Measurements from ENCODE around the gene BPIFA2.

BPIFA2 gene

DNA sequence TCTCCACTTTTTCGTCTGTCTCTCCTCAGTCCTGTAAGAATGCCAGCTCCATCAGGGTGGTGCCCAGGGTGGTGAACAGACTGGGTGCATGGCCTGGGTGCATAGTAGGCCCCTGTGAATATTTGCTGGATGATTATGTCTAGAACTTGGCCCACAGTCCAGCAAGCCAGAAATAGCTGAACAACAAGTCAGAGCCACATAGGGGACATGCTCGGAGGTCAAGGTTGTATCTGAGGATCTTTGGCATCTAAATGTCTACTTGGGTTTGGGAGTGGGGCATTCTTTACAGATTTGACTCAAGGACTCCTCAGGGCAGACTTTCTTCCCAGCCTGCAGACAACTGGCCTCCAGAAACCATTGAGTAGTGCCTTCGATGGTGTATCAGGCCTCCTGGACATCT is 31.1 kb downstream of the BPIFA2 start:
- Histone ChIP-seq H3K27me3 (ENCODE audit: control insufficient read depth, insufficient read depth, low read length) (no peaks in the 10 kb centered on the region), H3K36me3 (ENCODE audit: control insufficient read depth, insufficient read depth, low read length) (no peaks in the 10 kb centered on the region), H3K9me3 (ENCODE audit: control insufficient read depth, insufficient read depth, low read length) (no peaks in the 10 kb centered on the region), H3K4me1 (ENCODE audit: control insufficient read depth, insufficient read depth, low read length) (no peaks in the 10 kb centered on the region), H3K27ac (ENCODE audit: low read depth, low read length) (no peak overlapping the region), H3K4me3 (ENCODE audit: low read depth, low read length) (no peak overlapping the region), H3K9ac (ENCODE audit: low read depth, low read length) (no peak overlapping the region)

DNA sequence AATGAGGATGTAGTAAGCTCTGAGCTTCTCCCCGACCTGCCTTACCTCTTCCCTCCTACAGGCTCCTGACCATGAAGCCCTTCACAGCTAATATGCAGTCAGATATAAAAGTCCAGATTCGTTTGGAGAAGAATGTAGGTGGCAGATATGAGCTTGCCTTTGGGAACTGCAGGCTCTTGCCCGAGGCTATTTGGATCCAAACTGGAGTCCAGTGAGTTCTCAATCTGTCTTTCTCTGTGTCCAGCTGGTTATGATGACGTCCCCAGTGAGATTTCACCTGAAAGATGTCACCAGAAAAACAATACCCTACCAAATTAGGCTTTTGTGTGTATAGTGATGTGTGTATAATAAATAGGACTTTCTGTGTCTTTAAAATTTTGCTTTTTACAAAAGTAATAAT is 34.5 kb downstream of the BPIFA2 start:
- Histone ChIP-seq H3K4me1 (ENCODE audit: control insufficient read depth, insufficient read depth, low read length) (no peaks in the 10 kb centered on the region), H3K9ac (ENCODE audit: low read depth, low read length) (no peak overlapping the region), H3K4me3 (ENCODE audit: low read depth, low read length) (no peak overlapping the region), H3K27me3 (ENCODE audit: control insufficient read depth, insufficient read depth, low read length) (no peaks in the 10 kb centered on the region), H3K9me3 (ENCODE audit: control insufficient read depth, insufficient read depth, low read length) (no peaks in the 10 kb centered on the region), H3K36me3 (ENCODE audit: control insufficient read depth, insufficient read depth, low read length) (no peaks in the 10 kb centered on the region), H3K27ac (ENCODE audit: low read depth, low read length) (no peak overlapping the region)

DNA sequence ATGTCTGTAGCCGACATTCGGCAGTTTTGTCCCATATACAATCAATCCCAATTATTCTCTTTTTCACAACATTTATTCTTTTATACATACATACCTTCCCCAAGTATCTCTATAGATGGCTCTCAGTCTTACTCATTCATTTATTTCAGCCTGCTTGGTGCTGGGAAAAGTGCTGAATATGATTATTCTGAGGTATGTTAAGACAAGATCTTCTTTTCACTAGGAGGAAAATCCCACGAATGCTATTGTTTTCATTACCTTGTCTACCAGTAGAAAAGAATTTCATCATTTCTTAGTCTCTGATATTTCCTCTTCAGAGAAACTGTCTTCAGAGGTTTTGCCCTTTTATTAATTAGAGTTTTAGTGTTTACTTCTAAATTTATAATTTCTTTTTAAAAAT is 35.5 kb downstream of the BPIFA2 start:
- Histone ChIP-seq H3K9ac (ENCODE audit: low read depth, low read length) (no peak overlapping the region), H3K4me1 (ENCODE audit: control insufficient read depth, insufficient read depth, low read length) (no peaks in the 10 kb centered on the region), H3K9me3 (ENCODE audit: control insufficient read depth, insufficient read depth, low read length) (no peaks in the 10 kb centered on the region), H3K27ac (ENCODE audit: low read depth, low read length) (no peak overlapping the region), H3K4me3 (ENCODE audit: low read depth, low read length) (no peak overlapping the region), H3K27me3 (ENCODE audit: control insufficient read depth, insufficient read depth, low read length) (no peaks in the 10 kb centered on the region), H3K36me3 (ENCODE audit: control insufficient read depth, insufficient read depth, low read length) (no peaks in the 10 kb centered on the region)

DNA sequence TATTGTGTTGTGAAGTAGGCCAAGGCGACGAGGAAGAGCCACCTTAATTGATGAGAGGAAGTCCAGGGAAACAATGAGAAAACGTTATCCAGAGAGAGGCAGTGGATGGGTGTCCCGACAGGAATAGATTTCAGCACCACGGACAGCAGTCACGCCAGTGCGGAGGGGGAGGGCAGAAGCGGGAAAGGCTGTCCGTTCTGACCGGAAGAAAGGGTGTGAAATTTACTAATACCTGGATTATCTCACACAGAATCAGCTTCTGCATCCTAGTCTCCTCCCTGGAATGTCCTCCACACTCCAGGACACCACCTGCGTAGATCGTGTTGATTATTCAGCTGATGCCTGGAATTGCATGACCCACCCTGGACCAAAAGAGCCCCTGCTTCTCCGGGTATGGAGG is 41.8 kb downstream of the BPIFA2 start:
- Histone ChIP-seq H3K27me3 (ENCODE audit: control insufficient read depth, insufficient read depth, low read length) (no peaks in the 10 kb centered on the region), H3K4me3 (ENCODE audit: low read depth, low read length) (no peak overlapping the region)

DNA sequence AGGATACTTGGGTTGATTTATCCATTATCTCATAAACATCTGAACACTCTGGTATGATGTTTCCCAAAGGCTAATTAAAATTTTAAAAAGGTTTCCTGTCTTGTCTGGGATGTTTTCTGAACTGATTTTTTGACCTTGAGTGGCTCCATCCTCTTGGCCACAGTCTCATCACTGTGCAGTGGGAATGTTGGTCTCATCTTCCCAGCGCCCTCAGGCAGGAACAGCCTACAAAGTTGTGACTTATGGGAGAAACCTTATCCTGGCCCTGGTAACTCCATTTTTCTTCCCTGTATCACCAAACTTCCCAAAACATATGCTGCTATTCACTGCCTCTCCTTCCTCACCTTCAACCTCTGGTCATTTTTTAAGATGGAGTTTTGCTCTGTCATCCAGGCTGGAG is 42.4 kb downstream of the BPIFA2 start:
- Histone ChIP-seq H3K27ac (ENCODE audit: low read depth, low read length) (no peak overlapping the region), H3K27me3 (ENCODE audit: control insufficient read depth, insufficient read depth, low read length) (no peaks in the 10 kb centered on the region), H3K4me1 (ENCODE audit: control insufficient read depth, insufficient read depth, low read length) (no peaks in the 10 kb centered on the region), H3K36me3 (ENCODE audit: control insufficient read depth, insufficient read depth, low read length) (no peaks in the 10 kb centered on the region), H3K9me3 (ENCODE audit: control insufficient read depth, insufficient read depth, low read length) (no peaks in the 10 kb centered on the region), H3K4me3 (ENCODE audit: low read depth, low read length) (no peak overlapping the region), H3K9ac (ENCODE audit: low read depth, low read length) (no peak overlapping the region)

More for the DNA sequence above, 41.8 kb downstream of the BPIFA2 start:
- Histone ChIP-seq H3K27ac (ENCODE audit: low read depth, low read length) (no peak overlapping the region), H3K36me3 (ENCODE audit: control insufficient read depth, insufficient read depth, low read length) (no peaks in the 10 kb centered on the region), H3K4me1 (ENCODE audit: control insufficient read depth, insufficient read depth, low read length) (no peaks in the 10 kb centered on the region), H3K9me3 (ENCODE audit: control insufficient read depth, insufficient read depth, low read length) (no peaks in the 10 kb centered on the region), H3K9ac (ENCODE audit: low read depth, low read length) (no peak overlapping the region)

DNA sequence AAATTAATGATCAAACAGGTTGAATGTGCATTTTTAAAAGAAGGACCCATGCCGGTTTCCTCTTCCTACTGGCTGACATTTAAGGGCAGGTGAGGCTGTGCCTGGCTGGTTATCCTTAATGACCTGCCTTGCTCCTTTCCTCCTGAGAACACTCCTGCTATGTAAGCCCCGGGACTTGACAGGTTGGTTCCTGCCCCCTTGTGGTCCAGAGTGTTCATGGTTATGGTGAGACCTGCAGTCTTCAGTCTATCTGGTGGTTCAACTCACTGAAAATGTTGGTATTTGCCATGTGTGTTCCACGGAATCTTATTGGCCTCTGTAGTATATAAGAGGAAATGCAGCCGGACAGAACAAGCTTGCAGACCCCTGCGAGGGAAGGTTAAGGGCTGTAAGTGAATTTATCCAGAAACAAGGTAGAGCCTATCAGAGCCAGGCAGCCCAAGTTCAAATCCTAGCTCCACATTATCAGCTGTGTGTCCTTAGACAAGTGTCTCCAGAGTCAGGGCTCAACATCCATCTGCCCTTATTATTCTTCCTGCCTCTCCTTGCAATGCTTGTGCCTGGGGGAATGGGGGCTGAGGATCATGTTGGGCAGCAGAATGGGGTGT is 44.0 kb downstream of the BPIFA2 start:
- no peak overlapping the region for H3K27ac ChIP-seq (ENCODE audit: low read depth, low read length)
- no peaks in the 10 kb centered on the region for H3K36me3 ChIP-seq (ENCODE audit: control insufficient read depth, insufficient read depth, low read length)
- no peaks in the 10 kb centered on the region for H3K9me3 ChIP-seq (ENCODE audit: control insufficient read depth, insufficient read depth, low read length)
- no peak overlapping the region for H3K4me3 ChIP-seq (ENCODE audit: low read depth, low read length)
- no peaks in the 10 kb centered on the region for H3K27me3 ChIP-seq (ENCODE audit: control insufficient read depth, insufficient read depth, low read length)
- H3K4me1 ChIP-seq (ENCODE audit: control insufficient read depth, insufficient read depth, low read length) = no peaks in the 10 kb centered on the region
- no peak overlapping the region for H3K9ac ChIP-seq (ENCODE audit: low read depth, low read length)

DNA sequence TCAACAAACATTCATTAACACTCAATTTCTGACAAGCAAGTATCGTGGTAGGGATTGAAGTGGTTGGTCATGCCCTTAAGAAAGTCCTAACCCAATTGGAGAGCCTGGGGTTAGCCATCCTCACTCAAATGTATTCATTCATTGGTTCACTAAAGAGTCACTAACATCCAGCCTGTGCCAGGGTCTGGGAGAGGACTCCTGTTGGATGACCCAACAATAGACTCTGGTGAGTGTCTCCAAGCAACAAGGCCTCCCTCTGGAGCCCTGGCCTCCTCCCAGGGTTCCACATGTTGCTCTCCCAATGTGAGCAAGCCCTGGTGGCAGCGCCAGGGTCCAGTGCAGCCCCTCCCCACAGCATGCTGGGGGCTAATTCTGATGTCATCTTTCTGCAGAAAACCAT is 49.1 kb downstream of the BPIFA2 start, which contains the start of gene BPIFA3:
BPIFA3 (plus strand) TSS at position 301 of the 400 bp plus-strand sequence. CDS start 185 bp downstream, outside the sequence.
- H3K27ac ChIP-seq (ENCODE audit: low read depth, low read length) = no peak within 1 kb of the TSS
- no peaks in the 10 kb centered on the region for H3K36me3 ChIP-seq (ENCODE audit: control insufficient read depth, insufficient read depth, low read length)
- no peak within 1 kb of the TSS for H3K4me3 ChIP-seq (ENCODE audit: low read depth, low read length)
- H3K4me1 ChIP-seq (ENCODE audit: control insufficient read depth, insufficient read depth, low read length) = no peaks in the 10 kb centered on the region
- H3K9me3 ChIP-seq (ENCODE audit: control insufficient read depth, insufficient read depth, low read length) = no peaks in the 10 kb centered on the region
- no peak within 1 kb of the TSS for H3K9ac ChIP-seq (ENCODE audit: low read depth, low read length)
- H3K27me3 ChIP-seq (ENCODE audit: control insufficient read depth, insufficient read depth, low read length) = no peaks in the 10 kb centered on the region

DNA sequence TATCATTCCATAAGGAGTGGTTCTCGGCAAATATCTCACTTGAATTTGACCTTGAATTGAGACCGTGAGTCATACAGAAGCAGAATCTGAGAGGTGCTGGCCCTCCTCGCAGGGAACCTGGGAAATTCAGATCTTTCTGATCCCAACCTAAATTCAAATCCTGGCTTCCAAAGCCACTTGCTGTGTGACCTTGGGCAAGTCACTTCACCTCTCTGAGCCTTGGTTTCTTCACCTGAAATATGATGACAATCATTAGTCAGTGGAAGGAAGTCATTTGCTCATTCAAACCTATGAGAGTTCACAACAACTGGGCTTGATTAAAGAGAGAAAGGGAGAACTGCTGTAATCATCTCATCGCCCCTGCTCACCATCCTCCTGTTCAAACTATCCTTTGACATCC is 56.4 kb downstream of the BPIFA2 start:
- Histone ChIP-seq H3K9ac (ENCODE audit: low read depth, low read length) (no peak overlapping the region), H3K36me3 (ENCODE audit: control insufficient read depth, insufficient read depth, low read length) (no peaks in the 10 kb centered on the region), H3K4me1 (ENCODE audit: control insufficient read depth, insufficient read depth, low read length) (no peaks in the 10 kb centered on the region), H3K27ac (ENCODE audit: low read depth, low read length) (no peak overlapping the region), H3K27me3 (ENCODE audit: control insufficient read depth, insufficient read depth, low read length) (no peaks in the 10 kb centered on the region), H3K9me3 (ENCODE audit: control insufficient read depth, insufficient read depth, low read length) (no peaks in the 10 kb centered on the region), H3K4me3 (ENCODE audit: low read depth, low read length) (no peak overlapping the region)

DNA sequence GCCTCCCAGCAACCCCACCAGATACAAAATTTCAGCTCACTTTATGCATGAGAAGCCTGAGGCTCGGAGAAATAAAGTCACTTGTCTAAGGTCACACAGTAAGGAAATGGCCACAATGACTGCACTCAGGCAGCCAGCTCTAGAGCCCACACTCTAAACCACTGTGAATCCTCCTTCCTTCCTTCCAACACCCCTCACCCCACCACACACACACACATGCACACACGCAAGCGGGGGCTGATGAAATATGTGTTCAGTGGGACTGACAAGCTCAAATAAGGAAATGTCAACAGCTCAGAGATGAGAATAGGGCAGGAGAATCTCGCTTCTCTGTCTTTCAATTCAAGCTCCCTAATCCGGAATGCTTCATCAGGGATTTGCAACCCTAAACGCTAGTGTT is 61.9 kb downstream of the BPIFA2 start:
- Histone ChIP-seq H3K4me1 (ENCODE audit: control insufficient read depth, insufficient read depth, low read length) (no peaks in the 10 kb centered on the region), H3K27me3 (ENCODE audit: control insufficient read depth, insufficient read depth, low read length) (no peaks in the 10 kb centered on the region), H3K4me3 (ENCODE audit: low read depth, low read length) (no peak overlapping the region), H3K9me3 (ENCODE audit: control insufficient read depth, insufficient read depth, low read length) (no peaks in the 10 kb centered on the region), H3K9ac (ENCODE audit: low read depth, low read length) (no peak overlapping the region), H3K36me3 (ENCODE audit: control insufficient read depth, insufficient read depth, low read length) (no peaks in the 10 kb centered on the region), H3K27ac (ENCODE audit: low read depth, low read length) (no peak overlapping the region)

All from HUES48 (cell line).